Hematopoietic multipotent progenitor cell treated with erythropoietin and hydrocortisone succinate and interleukin-3 and kit ligand, for 6 days (in vitro differentiated cells): Measurements from ENCODE around the gene OPCML.
A peak's percentile ranks its signal among the peaks of the same experiment; 100 is the strongest.

Experiments used
- DNase-seq: peaks from one replicate; pipeline ENCODE4 v3.0.0-alpha.2; 2015

Gene OPCML

DNA sequence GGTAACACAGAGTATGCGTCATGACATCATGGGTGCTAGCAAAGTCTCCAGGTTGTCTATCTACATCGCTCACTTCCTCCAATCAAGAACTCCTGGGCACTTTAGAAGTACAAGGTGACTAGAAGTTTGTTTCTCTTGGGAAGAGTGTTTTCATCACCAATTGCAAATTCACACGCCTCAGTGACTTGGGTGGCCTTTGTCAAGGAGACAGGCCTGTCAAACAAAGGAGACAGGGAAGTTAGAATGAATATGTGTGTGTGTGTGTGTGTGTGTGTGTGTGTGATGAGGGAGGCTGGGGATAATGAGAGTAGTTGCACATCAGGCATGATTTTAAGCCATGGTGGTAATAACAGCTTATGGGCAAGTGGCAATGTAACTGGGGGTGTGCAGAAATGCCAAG, 953.2 kb downstream of the OPCML start:
- DNase-seq = no peak

DNA sequence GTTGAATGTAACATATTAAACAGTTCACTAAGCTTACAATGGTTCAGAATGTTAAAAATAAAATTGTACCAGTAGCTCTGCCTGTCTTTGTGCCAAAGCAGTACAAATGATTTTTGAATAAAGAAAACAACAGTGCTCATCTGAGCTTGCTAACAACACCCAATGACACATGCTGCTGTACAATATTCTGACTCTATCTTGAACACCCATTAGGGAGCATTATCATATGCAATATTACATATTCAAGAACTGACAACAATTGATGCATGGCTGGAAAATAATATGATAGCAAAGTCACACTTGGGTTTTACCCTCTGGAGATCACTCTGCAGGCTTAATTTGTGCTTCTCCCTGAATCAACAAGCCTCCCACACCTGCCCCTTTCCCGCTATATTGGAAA, 953.7 kb downstream of the OPCML start:
- no peak for DNase-seq

DNA sequence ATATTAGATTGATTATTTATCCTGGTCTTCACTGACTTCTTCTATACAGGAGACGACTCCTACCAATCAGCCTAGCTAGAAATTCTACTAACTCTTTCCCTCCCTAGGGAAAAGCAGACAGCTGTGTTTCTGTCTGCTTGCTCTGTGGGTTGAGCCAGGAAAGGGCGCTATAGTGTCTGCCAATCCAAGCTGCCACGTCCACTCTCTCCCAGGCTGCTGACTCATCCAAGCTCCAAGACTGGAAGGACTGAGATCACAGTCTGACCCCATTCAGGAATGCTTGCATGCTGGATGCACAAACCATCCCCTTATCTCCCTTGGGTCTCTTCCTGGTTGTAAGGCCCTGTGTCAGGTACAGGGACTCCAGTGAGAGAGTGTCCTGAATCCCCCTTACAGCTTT, 955.6 kb downstream of the OPCML start:
- no peak for DNase-seq

DNA sequence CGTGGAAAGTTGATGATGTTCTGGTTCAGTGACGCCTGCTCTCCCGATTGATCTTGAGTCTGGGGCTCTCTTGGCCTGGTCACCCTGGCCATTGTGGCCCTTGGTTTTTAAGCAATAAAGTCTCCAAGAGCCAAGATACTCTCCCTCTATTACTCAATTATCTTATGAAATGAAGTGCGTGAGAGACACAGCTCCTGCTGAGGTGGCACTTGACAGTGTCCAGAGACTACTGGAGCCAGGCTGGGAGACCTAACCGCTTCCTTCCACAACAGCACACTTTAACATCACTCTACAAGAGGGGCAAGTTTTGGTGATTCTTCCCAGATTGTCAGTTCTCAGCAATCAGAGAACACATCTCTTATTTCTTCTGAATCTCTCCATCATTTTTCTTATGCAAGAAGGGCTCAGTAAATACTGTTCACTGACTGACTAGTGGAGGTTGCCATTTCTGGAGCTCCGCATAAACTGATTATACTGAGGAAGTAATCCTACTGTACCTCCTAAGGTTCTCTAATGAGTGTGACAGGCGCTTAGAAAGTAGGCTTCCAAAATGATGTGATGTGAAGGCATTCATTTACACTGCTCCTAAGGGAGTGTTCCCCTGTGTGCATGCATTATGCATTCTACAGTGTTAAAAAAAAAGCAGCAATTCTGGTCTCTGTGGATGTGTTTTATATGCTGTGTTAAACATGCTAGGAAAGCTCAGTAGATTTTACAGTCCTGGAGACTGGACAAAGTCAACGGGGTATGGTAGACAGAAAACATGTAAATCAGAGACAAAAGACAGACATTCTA, 968.0 kb downstream of the OPCML start:
- no peak for DNase-seq

DNA sequence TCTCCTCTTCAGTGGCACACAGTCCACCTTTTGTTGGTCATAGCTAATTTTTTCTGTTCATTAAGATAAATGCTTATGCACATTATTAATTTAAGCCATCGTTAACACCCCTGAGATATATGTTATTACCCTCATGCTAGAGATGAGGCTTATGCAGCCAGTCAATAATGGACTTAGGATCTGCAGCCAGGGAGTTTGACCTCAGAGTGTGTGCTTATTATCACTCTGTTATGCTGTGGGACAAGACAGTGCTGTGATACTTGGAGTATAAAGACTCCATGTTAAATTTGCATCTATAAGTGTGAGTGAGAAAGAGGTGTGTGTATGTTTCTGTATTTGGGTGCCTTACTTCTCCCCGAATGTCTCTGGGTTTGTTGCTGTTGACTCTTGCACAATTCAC, 969.3 kb downstream of the OPCML start:
- DNase-seq = no peak

DNA sequence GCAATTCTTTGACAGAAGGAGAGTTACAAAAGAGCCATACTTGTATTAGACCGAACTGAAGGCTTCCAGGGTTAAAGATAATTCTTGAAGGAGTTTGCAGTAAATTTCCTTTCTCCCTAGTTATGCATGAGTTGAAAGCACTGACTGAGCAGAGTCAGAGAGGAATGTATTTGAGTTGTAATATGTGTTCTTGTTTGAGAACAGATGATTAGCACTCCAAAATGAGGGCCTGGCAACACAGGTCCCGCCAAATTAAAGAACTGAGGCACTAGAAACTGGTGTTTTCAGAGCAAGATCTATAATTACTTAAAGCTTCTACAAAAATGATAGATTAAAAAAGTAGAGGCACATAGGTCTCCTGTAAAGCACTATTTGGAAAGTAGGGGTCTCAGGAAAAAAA, 970.4 kb downstream of the OPCML start:
- no peak for DNase-seq

DNA sequence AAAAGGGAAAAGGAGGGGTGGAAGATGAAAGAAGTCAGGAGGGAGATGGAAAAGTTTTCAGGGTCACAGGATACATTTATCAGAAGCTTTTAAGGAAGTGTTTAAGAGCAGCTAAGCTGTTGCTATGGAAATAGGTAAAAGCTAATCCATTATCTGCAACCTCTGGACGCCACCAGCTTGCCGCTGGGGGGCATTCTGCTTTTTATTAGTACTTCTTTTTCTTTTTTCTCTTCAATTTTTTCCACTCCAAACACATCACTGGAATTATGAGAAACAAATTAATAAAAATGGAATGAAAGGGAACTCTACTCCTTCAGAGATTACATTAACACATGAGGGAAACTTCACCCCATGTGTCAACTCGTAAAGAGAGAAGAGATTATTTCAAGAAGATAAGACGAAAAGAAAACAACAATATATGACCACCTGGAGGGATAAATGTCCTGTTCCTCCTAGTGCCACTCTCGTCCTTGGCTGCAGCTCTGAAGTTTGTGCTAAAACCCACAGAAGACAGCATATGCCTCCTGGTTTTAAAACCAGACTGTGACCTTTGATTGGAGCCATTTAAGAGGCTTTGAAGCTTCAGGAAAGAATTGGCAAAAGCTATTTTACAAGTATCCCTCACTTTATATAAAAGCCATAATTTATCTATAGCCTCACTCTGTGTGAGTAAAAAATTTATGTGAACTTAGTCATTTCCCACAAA, 972.8 kb downstream of the OPCML start:
- DNase-seq = no peak

DNA sequence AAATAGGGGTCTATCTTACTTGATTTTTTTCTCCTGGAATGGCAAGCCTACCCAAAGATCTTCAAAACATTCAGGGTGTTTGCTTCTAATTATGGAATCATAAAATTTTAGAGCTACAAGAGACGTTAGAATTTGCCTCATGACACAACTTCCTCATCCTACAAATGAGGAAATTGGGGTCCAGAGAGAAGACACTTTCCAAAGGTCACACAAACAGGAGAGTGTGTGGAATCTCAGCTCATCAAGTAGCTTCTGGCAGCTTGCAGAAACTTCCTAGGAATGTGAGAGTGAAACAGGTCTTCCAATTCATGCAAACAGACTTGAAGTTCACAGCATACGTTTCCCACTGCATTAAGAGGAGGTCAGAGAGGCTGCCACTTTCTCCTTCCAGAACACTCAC, 976.0 kb downstream of the OPCML start:
- no peak for DNase-seq

DNA sequence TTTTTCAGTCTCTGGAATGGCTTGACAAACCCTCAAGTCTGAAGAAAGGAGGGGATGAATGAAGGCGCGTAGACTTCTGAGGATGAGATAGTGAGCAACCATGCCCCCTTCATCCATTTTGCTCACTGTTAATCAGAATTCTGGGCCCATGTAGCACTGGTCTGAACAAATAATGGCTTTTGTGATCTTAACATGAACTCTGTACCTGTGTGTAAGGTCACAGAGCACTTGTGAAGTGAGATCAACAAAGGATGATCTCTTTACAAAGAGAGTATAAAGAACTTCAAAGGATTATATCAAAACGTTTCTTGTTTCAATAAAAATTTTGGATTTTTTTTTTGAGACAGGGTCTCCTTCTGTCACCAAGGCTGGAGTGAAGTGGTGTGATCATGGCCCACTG, 976.7 kb downstream of the OPCML start:
- DNase-seq = no peak

DNA sequence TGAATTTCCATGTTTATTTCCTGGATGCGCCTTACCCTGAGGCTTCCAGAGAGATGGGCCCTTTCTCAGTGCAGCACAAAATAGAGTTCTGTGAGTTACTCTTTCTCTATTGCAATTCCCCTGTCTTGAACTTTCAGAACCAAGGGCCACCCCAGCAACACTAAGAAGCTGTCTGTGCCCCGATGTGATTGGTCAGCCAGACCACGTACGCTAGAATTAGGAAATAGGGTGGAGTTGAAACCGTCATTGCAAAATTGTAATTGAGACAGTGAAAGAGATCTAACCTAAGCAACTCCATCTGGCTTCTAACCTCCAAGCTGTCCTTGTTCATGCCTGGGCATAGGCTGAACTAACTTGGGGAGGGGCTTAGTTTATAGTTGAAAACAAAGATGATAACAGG, 981.3 kb downstream of the OPCML start:
- no peak for DNase-seq

DNA sequence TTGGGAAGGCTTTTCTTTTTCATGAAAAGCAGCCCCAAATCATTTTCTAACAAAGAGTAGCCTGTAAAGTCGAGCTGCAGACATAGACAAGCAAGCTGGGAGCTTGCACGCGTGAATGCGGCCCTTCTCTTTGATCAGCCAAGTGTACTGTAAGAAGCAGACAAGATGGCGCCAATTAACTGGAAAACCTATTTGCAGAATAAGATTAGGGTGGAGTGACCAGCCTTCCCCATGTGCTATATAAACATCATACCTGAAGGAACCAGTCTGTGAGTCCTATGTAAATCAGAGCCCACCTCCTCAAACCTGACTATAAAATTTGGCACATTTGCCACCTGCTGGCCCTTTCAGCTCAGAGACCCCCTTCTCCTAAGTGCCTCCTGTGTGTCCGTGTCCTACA, 982.7 kb downstream of the OPCML start:
- no peak for DNase-seq

DNA sequence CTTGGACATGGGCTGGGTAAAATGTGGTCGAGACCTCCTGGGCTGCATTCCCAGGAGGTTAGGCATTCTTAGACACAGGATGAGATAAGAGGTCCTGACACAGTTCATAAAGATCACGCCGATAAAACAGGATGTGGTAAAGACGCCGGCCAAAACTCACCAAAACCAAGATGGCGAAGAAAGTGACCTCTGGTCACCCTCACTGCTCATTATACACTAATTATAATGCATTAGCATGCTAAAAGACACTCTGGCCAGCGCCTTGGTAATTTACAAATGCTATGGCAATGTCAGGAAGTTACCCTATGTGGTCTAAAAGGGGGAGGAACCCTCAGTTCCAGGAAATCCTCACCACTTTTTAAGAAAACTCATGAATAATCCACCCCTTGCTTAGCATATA, 983.3 kb downstream of the OPCML start:
- DNase-seq = no peak

DNA sequence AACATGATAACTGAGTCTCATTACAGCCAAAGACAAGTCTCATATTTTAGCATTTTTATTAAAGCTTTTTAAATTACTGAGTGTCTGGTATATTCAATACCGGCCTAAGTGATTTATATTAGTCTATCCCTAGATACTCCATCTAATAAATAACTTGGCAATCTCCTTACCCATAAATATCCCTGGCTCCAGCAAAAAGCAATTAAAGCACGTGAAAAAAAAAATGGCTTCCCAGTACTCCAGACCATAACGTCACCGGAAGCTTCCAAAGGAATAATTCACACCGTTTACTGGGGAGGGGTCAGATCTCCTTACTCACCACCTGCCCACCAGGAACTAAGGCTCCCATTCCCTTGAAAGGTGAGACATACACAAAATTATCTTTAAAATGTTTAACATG, 988.3 kb downstream of the OPCML start:
- DNase-seq = no peak

DNA sequence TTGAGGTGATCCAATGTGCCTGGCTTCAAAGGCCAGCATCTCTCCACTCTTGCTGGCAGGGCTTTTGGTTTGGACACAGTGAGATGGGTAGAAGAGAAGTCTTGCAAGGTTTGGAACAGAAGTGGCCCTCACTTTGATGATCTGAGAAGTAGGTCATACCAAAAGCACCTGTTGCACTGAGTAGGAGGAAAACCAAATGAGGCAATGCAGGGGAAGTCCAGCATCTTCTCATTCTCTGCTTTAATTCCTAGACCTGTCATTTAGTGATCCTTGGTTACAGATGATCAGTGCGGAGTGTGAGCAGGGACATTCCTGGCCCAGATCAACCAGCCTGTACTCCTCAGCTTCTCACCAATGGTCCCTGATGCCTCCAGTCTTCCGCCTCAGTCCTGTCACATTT, 990.5 kb downstream of the OPCML start:
- DNase-seq = no peak

DNA sequence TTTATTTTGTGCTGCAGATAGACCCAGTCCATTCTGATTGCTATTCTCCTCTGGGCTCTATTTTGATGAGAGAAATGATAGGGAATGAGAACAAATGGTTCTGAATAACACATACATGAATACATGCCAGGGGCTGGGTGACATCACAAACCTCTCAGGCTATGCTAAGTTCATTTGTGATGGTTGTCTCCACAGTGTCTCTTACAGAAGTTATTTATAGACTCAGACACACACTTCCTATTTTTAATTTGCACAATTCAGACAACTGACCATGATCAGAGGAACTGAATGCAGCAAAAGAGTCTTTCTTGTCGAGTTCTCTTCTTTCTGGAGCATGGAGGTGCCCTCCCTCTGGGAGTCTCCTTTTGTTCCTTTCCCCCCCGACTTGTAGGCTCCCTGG, 991.7 kb downstream of the OPCML start:
- DNase-seq = no peak

DNA sequence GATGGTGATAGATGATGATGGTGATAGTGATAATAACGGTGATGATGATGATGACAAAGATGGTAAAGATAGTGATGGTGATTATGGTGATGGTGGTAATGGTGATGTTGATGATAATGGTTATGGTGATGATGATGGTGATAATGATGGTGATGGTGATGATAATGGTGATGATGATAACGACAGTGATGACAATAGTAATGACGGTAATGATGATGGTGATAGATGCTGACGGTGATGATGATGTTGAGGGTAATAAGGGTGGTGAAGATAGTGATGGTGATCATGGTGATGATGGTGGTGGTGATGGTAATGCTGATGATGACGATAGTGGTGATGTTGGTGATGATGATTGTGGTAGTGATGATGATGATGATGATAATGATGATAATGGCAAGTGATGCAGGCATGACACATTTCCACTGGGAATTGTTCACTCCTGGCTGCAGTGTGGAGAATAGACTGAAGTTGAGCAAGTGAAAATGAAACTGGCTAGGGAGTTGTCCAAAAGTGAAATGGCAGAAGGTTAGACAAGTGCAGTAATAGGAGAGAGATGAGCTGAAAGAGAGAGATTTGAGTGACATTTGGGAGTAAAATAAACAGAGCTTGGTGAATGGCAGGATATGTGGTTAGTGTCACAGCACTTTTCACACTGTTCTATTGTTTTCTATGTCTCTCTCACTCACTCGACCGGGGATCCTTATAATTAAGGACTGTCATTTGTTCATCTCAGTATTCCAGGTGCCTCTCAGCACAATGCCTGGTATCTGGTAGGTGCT, 992.5 kb downstream of the OPCML start:
- DNase-seq = no peak

DNA sequence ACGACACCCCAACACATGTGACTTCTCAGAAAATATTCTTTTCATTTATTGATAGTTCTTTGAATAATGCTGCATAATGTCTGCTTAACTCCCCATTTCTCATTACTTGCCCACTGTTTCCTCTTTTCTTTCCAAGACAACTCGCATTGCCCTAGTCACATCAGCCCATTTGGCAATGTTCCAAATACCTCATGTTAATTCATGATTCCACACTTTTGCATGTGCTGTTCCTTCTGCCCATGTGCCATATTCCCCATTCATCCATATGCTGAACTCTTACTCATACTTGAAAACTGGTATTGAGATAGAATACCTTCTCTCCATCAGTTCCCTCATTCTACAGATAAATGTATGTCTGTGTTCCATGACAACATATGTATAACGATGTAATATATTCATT, 993.7 kb downstream of the OPCML start:
- peak; percentile 3 for DNase-seq

DNA sequence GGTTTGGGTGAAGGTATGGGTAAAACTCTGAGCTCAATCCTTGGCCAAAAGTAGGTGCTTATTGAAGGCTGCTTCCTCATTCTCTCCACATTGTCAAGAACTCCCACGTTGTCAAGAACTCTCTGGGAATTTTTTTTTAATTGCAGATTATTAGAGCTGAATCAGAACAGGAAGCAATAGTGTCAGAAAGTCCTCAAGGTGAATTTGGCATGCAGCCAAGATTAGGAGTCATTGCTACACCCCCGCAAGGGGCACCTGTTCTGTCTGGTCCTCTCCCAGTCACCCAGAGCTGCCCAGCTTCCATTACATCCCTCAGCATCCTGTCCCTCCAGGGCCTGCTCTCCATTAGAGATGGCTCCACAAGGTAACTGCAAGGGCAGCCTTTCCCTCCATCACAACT, 996.5 kb downstream of the OPCML start:
- DNase-seq = no peak

DNA sequence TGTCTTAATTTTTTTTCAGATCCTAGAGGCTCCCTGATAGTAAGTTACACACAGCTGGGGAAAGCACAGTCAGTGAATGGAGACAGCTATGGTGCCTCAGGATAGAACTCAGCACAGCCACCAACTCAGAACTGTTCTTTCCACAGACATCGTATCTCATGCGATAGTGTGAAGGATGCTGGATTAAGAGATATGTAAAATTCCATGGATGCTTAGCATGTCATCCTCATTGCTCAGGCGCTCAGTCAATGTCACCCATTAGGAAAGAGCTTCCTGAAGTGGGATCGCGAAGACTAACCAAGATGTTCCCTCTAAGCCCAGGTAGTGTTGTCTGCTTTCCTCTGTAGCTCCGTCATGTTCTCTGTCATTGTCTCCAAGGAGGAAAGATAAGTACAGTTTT, 1000.4 kb downstream of the OPCML start:
- no peak for DNase-seq

DNA sequence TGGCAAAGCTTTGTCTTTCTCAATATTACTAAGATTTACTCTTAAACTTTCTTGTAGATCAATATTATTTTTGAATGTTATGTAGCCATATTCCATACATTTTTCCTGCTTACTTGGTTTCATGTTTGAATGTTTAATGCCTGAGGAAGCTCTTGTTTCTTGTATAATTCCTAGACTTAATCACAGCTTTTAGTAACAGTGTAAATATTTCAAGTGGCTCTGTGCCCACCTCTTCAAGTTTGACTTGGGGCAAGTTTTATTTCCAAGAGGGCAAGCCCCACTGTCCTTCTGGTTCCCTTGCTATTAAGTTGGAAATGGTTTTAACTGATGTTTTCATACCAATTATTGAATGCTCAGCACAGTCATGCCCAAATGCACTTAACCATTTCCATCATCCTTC, 1004.1 kb downstream of the OPCML start:
- DNase-seq = no peak

DNA sequence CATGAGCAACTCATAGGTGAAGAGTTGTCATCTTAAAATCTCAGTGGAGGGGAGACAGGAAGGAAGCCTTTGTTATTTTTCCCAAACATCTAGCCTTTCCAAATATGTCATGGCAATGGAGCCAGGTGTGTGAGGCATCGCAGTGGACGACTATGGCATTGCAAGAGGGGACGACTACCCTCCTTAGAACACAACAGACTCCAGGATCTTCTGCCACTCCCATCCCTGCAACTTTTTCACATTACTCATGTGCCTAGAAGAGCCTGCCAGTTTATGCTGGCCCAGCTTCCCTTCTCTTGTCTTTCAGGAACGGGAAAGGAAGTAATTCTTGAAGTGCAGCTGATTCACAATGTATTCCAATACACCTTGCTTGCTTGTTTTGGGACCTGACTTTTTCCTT, 1008.4 kb downstream of the OPCML start:
- no peak for DNase-seq

DNA sequence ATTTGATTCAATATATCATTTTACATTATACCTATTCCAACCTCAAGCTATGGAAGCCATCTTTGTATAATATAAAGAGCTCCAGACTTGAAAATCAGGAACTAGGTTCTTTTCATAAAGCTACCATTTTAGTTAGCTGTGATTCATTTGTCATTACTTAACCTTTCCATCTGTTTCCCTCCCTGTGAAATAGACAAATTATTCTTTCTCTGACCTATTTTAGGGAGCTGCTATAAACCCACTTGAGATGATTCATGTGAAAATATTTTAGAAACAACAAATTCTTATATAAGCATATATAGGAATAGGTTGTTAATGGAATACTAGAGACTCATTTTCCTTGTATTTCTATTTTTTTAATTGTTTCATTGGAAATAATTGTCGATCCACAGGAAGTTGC, 1012.1 kb downstream of the OPCML start:
- DNase-seq = no peak

DNA sequence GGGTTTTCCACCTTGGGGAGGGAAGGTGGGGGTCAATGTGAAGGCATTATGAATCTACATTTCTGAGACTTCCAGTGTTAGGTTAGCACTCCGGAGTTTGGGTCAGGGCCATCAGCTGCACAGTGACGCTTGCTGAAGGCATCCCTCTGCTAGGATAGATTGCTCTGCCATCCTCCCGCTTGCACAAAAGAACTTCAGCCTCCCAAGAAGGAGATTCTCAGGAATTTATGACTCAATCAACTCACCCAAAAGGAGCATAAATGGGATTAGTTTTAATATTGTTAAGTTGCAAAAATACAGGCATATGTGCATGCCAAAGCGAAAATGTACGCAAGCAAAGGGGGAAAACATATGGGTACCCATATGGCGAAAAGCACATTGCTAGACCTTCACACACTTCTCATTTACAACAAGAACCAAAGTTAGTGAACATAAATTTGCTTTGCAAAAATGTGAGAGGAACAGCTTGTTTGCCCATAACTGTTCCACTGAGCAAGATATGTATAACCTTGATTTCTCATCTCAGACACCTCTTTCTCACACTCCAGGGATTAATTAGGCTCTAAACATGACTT, 1013.0 kb downstream of the OPCML start:
- no peak for DNase-seq
